Breast epithelium (tissue), 4 donors: ENCODE data around the gene BCAS3. TPM values are rescaled to one million over a fixed set of nuclear protein-coding genes. Genes with fewer than 3 reads are reported as not detected.
"Not testable (repeated sequence)": the region's sequence is repeated elsewhere in the genome, so short reads cannot be mapped to it uniquely, and the experiment has no call there.

Source experiments
- DNase-seq, 2 donors: peaks; one replicate each; pipeline ENCODE4 v3.0.0-alpha.2; 2019; ENCODE audit warnings: low spot score in 2 of 2
- H3K27ac ChIP-seq, 2 donors: fragments of 200-600 bp; sonication (generic) in 1 of 2; one replicate each; pipeline ENCODE4 v1.5.1; 2016 to 2019; ENCODE audit warnings: mild to moderate bottlenecking in 1 of 2
- H3K27me3 ChIP-seq, 2 donors: fragments of 200-600 bp; sonication (generic) in 1 of 2; one replicate each; pipeline versions ENCODE4 v1.5.1 to v1.6.0; 2017 to 2019; ENCODE audit warnings: control low read depth in 1 of 2, mild to moderate bottlenecking in 1 of 2
- H3K36me3 ChIP-seq: fragments of 200-600 bp; one replicate; pipeline ENCODE4 v1.5.1; 2019
- H3K4me1 ChIP-seq, 2 donors: fragments of 200-600 bp; sonication (generic); one replicate each; pipeline ENCODE4 v1.5.1; 2016 to 2019; ENCODE audit warnings: control low read depth in 1 of 2
- H3K4me3 ChIP-seq, 3 donors: fragments of 200-600 bp; sonication (generic); 1 replicate in 2 of 3; 2 replicates in 1 of 3; pipeline ENCODE4 v1.5.1; 2016 to 2019; ENCODE audit warnings: mild to moderate bottlenecking in 3 of 3, moderate library complexity in 2 of 3
- H3K9me3 ChIP-seq, 2 donors: fragments of 200-600 bp; sonication (generic) in 1 of 2; one replicate each; pipeline ENCODE4 v1.5.1; 2016 to 2019; ENCODE audit warnings: control low read depth in 1 of 2
- POLR2A ChIP-seq: fragments of 450-650 bp; IDR thresholded peaks from one replicate; pipeline ENCODE4 v1.6.1; 2016; ENCODE audit warnings: antibody characterized with exemption, mild to moderate bottlenecking, moderate library complexity
- POLR2AphosphoS5 ChIP-seq, 3 donors: sonication (generic); formaldehyde crosslinking; IDR thresholded peaks; one replicate each; pipeline ENCODE4 v1.6.1; 2017; ENCODE audit warnings: antibody characterized with exemption in 3 of 3
- intact Hi-C: fragments of 100-400 bp; cut with DNase I; formaldehyde crosslinking; loops from one replicate; pipeline ENCODE4 v1.15.1; 2023; ENCODE audit warnings: low total_unique reads
- total RNA-seq, 3 donors: library from RNA; depleted of rRNA; stranded (reverse); fragments of >200 nt; gene quantifications; one replicate each; pipeline ENCODE4 v1.1.0, GENCODE V29; 2016
- TF ChIP-seq, protein P1 (sequence below), 3 donors: fragments of 450-650 bp; IDR thresholded peaks; one replicate each; pipeline ENCODE4 v1.5.1; 2016 to 2017; ENCODE audit warnings: antibody characterized with exemption in 3 of 3, mild to moderate bottlenecking in 3 of 3, moderate library complexity in 3 of 3

Gene BCAS3
- total RNA-seq, 3 donors from 2014 or later: 30.8 to 47.9 (median 31.2) TPM

GRCh38 chr17:60804831-60805230 is 127.2 kb downstream of the BCAS3 start:
- Histone ChIP-seq H3K27me3 (no peaks in the 10 kb centered on the region), H3K27ac (no peak overlapping the region), H3K9me3 (no peaks in the 10 kb centered on the region), H3K4me1 (no peaks in the 10 kb centered on the region), H3K36me3 (no peaks in the 10 kb centered on the region), H3K4me3 (no peak overlapping the region)
- no peak for DNase-seq
- intact Hi-C loops: no loop called here
- TF ChIP-seq, protein P1, sequence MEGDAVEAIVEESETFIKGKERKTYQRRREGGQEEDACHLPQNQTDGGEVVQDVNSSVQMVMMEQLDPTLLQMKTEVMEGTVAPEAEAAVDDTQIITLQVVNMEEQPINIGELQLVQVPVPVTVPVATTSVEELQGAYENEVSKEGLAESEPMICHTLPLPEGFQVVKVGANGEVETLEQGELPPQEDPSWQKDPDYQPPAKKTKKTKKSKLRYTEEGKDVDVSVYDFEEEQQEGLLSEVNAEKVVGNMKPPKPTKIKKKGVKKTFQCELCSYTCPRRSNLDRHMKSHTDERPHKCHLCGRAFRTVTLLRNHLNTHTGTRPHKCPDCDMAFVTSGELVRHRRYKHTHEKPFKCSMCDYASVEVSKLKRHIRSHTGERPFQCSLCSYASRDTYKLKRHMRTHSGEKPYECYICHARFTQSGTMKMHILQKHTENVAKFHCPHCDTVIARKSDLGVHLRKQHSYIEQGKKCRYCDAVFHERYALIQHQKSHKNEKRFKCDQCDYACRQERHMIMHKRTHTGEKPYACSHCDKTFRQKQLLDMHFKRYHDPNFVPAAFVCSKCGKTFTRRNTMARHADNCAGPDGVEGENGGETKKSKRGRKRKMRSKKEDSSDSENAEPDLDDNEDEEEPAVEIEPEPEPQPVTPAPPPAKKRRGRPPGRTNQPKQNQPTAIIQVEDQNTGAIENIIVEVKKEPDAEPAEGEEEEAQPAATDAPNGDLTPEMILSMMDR (IDR thresholded peaks at IDR 0.05): no peak
- TF ChIP-seq POLR2AphosphoS5 (IDR thresholded peaks at IDR 0.05) (no peak), POLR2A (no peak)

- Histone ChIP-seq H3K27me3 (no peaks in the 10 kb centered on the region), H3K4me3 (no peak overlapping the region), H3K36me3 (no peaks in the 10 kb centered on the region), H3K27ac (no peak overlapping the region), H3K9me3 (peaks cover 8 to 17% of the 10 kb centered on the region in 2 donors), H3K4me1 (no peaks in the 10 kb centered on the region)
- intact Hi-C loops: no loop called here
- no peak for DNase-seq
- TF ChIP-seq, protein P1 (IDR thresholded peaks at IDR 0.05): no peak
- no peak for TF ChIP-seq POLR2AphosphoS5 (IDR thresholded peaks at IDR 0.05)
- no peak for TF ChIP-seq POLR2A
Measured at GRCh38 chr17:60809421-60809820, 131.8 kb downstream of the BCAS3 start.

DNA sequence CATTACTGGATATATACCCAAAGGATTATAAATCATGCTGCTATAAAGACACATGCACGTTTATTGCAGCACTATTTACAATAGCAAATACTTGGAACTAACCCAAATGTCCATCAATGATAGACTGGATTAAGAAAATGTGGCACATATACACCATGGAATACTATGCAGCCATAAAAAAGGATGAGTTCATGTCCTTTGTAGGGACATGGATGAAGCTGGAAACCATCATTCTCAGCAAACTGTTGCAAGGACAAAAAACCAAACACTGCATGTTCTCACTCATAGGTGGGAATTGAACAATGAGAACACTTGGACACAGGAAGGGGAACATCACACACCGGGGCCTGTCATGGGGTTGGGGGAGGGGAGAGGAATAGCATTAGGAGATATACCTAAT is 137.3 kb downstream of the BCAS3 start:
- H3K4me3 ChIP-seq, H3K27me3 ChIP-seq, H3K4me1 ChIP-seq, intact Hi-C loops, H3K36me3 ChIP-seq, H3K27ac ChIP-seq, DNase-seq: not testable (repeated sequence)
- peaks cover 8 to 17% of the 10 kb centered on the region in 2 donors for H3K9me3 ChIP-seq

- no peaks in the 10 kb centered on the region for H3K36me3 ChIP-seq
- intact Hi-C loops: no loop called here
Measured at GRCh38 chr17:60817192-60817591, 139.5 kb downstream of the BCAS3 start.

GRCh38 chr17:60819447-60820130 is 141.9 kb downstream of the BCAS3 start:
- no peaks in the 10 kb centered on the region for H3K9me3 ChIP-seq
- H3K27ac ChIP-seq: no peak overlapping the region
- no peak for TF ChIP-seq POLR2AphosphoS5 (IDR thresholded peaks at IDR 0.05)
- TF ChIP-seq, protein P1 (IDR thresholded peaks at IDR 0.05): no peak
- no peak for TF ChIP-seq POLR2A
- intact Hi-C loops: no loop called here
- H3K27me3 ChIP-seq: no peaks in the 10 kb centered on the region
- DNase-seq: no peak
- no peak overlapping the region for H3K4me3 ChIP-seq
- no peaks in the 10 kb centered on the region for H3K4me1 ChIP-seq
- no peaks in the 10 kb centered on the region for H3K36me3 ChIP-seq

More at GRCh38 chr17:60817192-60817591, 139.5 kb downstream of the BCAS3 start:
- no peak for DNase-seq
- no peak overlapping the region for H3K27ac ChIP-seq
- H3K4me1 ChIP-seq: no peaks in the 10 kb centered on the region
- H3K27me3 ChIP-seq: no peaks in the 10 kb centered on the region
- TF ChIP-seq, protein P1 (IDR thresholded peaks at IDR 0.05): no peak
- no peak for TF ChIP-seq POLR2A
- H3K9me3 ChIP-seq: peaks cover 0 to 13% of the 10 kb centered on the region in 2 donors
- H3K4me3 ChIP-seq: no peak overlapping the region
